HepG2 (cell line): ENCODE measurements around the gene LHFPL6. TPM values are rescaled to one million over a fixed set of nuclear protein-coding genes. Genes with fewer than 3 reads are reported as not detected.

ENCODE experiments used
- ATAC-seq: fragments of 200-7000 bp; cut with Tn5 transposase; 3 replicates; pipeline ENCODE4 v1.9.1; 2020; ENCODE audit warnings: mild to moderate bottlenecking, moderate library complexity
- BruUV-seq: library from RNA; stranded (reverse); fragments of 400-500 nt; replicated peaks from 2 replicates; lab custom pipeline; 2021; lab: Mats Ljungman, UMichigan
- CTCF ChIA-PET: fragments of 300-600 bp; formaldehyde crosslinking; extraction: SDS; loops from one replicate; lab custom pipeline; 2021; ENCODE audit warnings: low total read pairs, inconsistent platforms, low intra/inter-chr PET ratio; lab: Yijun Ruan, JAX
- POLR2A ChIA-PET: fragments of 350-600 bp; sonication (Branson Sonifier 250); formaldehyde crosslinking; loops from one replicate; lab custom pipeline; 2020; ENCODE audit warnings: antibody characterized with exemption, inconsistent platforms; lab: Yijun Ruan, JAX
- DNase-seq: peaks from one replicate; pipeline ENCODE4 v3.0.0-alpha.2; 2015; ENCODE audit warnings: low spot score
- FAIRE-seq: peaks from 3 replicates; lab custom pipeline; 2011; peaks lifted over from hg19 to GRCh38; lab: Jason Lieb, UNC
- H2AFZ ChIP-seq: one replicate; pipeline ENCODE4 v1.6.1; 2011; ENCODE audit warnings: low read length, inconsistent platforms
- H3K27ac ChIP-seq: fragments of 300-600 bp; 3 replicates; pipeline ENCODE4 v1.8.0; 2011; ENCODE audit warnings: mixed run types, mild to moderate bottlenecking, mixed read lengths, low read length, inconsistent platforms; ENCODE audit not compliant: insufficient read depth; ENCODE audit errors: extremely low read length
- H3K27me3 ChIP-seq, 2 experiments: fragments of 200-600 bp in 1 of 2; 2 replicates in 1 of 2; 3 replicates in 1 of 2; pipeline versions ENCODE4 v1.6.0 to v1.8.0; 2011; ENCODE audit warnings: low read length in 2 of 2, mild to moderate bottlenecking in 2 of 2, moderate library complexity in 2 of 2, inconsistent platforms in 1 of 2; ENCODE audit not compliant: insufficient read depth in 2 of 2, control insufficient read depth in 1 of 2
- H3K36me3 ChIP-seq, 2 experiments: fragments of 200-600 bp in 1 of 2; replicated peaks in 1 of 2; 2 replicates in 1 of 2; 3 replicates in 1 of 2; pipeline versions ENCODE4 v1.5.1 to v1.8.0; 2011; ENCODE audit warnings: low read length in 2 of 2, inconsistent platforms in 1 of 2; ENCODE audit not compliant: insufficient read depth in 2 of 2, control insufficient read depth in 1 of 2
- H3K4me1 ChIP-seq: 2 replicates; pipeline ENCODE4 v1.5.1; 2012; ENCODE audit warnings: low read length, inconsistent platforms; ENCODE audit not compliant: insufficient read depth
- H3K4me2 ChIP-seq: 2 replicates; pipeline ENCODE4 v1.6.0; 2011; ENCODE audit warnings: low read depth, low read length, inconsistent platforms
- H3K4me3 ChIP-seq, 3 experiments: fragments of 200-600 bp in 1 of 3; sonication (generic), shearing (Covaris generic) in 1 of 3; replicated peaks in 1 of 3; 2 replicates each; pipeline ENCODE4 v1.5.1; 2011 to 2016; ENCODE audit warnings: low read length in 3 of 3, inconsistent platforms in 2 of 3, low read depth in 2 of 3, mild to moderate bottlenecking in 2 of 3, control low read depth in 1 of 3, mixed read lengths in 1 of 3; ENCODE audit not compliant: insufficient read depth in 1 of 3
- H3K79me2 ChIP-seq: one replicate; pipeline ENCODE4 v1.6.1; 2011; ENCODE audit warnings: low read length, inconsistent platforms; ENCODE audit not compliant: insufficient read depth
- H3K9ac ChIP-seq: 2 replicates; pipeline ENCODE4 v1.6.0; 2011; ENCODE audit warnings: mild to moderate bottlenecking, low read depth, low read length, inconsistent platforms; ENCODE audit not compliant: insufficient read depth
- H3K9me3 ChIP-seq: 2 replicates; pipeline ENCODE4 v1.5.1; 2012; ENCODE audit warnings: mild to moderate bottlenecking, low read length
- H4K20me1 ChIP-seq: 2 replicates; pipeline ENCODE4 v1.6.0; 2011; ENCODE audit warnings: inconsistent platforms, mild to moderate bottlenecking, low read length, moderate library complexity; ENCODE audit not compliant: insufficient read depth
- GABPB1 ChIP-seq: IDR thresholded peaks from 2 replicates; pipeline ENCODE4 v1.6.1; 2016; ENCODE audit warnings: mild to moderate bottlenecking, missing genetic modification reagents, moderate library complexity, missing compliant biosample characterization
- HNF4A ChIP-seq: sonication (generic); formaldehyde crosslinking; IDR thresholded peaks from 2 replicates; pipeline ENCODE4 v1.4.0; 2020; ENCODE audit warnings: missing genetic modification reagents
- NCOR1 ChIP-seq: fragments of 200-600 bp; sonication (generic); IDR thresholded peaks from 2 replicates; pipeline ENCODE4 v1.7.0; 2017; ENCODE audit warnings: antibody characterized with exemption, low read length, borderline replicate concordance
- WGBS: methylation state at CpG from one replicate; pipeline ENCODE4 v1.1.6; 2017; ENCODE audit warnings: low lambda C conversion rate; 5-methylcytosine and 5-hydroxymethylcytosine counted together
- in situ Hi-C: cut with HindIII; loops from 2 replicates; pipeline ENCODE4 v1.10.0; 2017; ENCODE audit warnings: low pct_unique_long_range_greater_than_20kb; ENCODE audit not compliant: extremely low pct_ligation_motif_present
- intact Hi-C: fragments of 100-400 bp; cut with micrococcal nuclease; formaldehyde crosslinking; loops from one replicate; pipeline ENCODE4 v1.10.0; 2022; ENCODE audit not compliant: unreplicated experiment
- polyA plus RNA-seq, 8 experiments: library from polyadenylated mRNA; depleted of rRNA in 3 of 8; stranded (reverse) in 7 of 8; unstranded in 1 of 8; fragments of >200 nt; fragmentation: Illumina TruSeq in 4 of 8; extraction: Trizol in 4 of 8; gene quantifications; 2 replicates each; pipeline versions ENCODE4 v1.2.1 to v1.2.3, GENCODE V29; 2011 to 2016; ENCODE audit warnings: low read depth in 4 of 8, missing spikeins in 1 of 8, mixed read lengths in 1 of 8; ENCODE audit not compliant: insufficient read depth in 1 of 8
- total RNA-seq, 5 experiments: library from RNA; depleted of rRNA; stranded (reverse); fragments of >200 nt; fragmentation: Illumina TruSeq; extraction: Trizol; gene quantifications; 2 replicates each; pipeline ENCODE4 v1.2.3, GENCODE V29; 2016; ENCODE audit warnings: low read depth in 1 of 5
- TF ChIP-seq, protein P1 (sequence below): sonication (generic); formaldehyde crosslinking; IDR thresholded peaks from 2 replicates; pipeline ENCODE4 v1.4.0; 2020; ENCODE audit warnings: missing genetic modification reagents, borderline replicate concordance

The LHFPL6 gene
- total and polyA plus RNA-seq, 2 of the 13 experiments (the other 11 are each of a cell fraction or from before 2014, with no cell fraction given), result not detected

GRCh38 chr13:39499604-39500003, 103.4 kb downstream of the LHFPL6 start:
- CTCF ChIA-PET, result no interaction called here
- intact Hi-C loops, result no loop called here
- no peak for ATAC-seq

DNA sequence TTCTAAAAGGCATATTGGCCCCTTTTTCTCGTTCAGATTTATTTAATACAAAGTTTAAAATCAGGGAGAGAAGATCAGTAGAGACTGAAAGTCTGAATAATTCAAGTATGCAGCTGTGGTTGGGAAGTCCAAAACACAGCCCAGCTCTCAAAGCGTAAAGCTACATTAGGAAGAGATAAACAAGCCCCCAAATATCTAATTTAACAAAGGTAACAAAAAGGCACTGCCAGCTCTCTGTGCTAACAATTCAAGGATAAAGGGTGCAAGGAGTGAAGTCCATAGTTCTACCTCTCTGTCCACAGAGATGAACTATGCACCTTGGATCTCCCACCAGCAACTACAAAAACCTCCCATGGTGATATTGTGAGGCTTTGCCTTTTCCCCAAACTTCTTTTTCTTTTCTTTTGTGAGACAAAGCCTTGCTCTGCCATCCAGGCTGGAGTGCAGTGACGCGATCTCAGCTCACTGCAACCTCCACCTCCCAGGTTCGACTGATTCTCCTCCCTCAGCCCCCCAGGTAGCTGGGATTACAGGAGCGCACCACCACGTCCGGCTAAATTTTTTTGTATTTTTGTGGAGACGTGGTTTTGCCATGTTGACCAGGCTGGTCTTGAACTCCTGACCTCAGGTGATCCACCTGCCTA, 104.4 kb downstream of the LHFPL6 start:
- in situ Hi-C loops, result no loop called here
- no peaks in the 10 kb centered on the region for H4K20me1 ChIP-seq
- no peak for FAIRE-seq
- CTCF ChIA-PET, result no interaction called here
- no peaks in the 10 kb centered on the region for H3K9me3 ChIP-seq
- H3K9ac ChIP-seq, result no peak overlapping the region
- intact Hi-C loops, result no loop called here
- no peak for ATAC-seq
- peak; percentile 34; the same call in 1 of the 2 replicates for TF ChIP-seq NCOR1
- TF ChIP-seq HNF4A, result peak; percentile 38; the same call in 1 of the 2 replicates
- no peak for TF ChIP-seq GABPB1 (CRISPR knock-in tag)
- no TSS peak for BruUV-seq
- no peak overlapping the region for H2AFZ ChIP-seq
- no peaks in the 10 kb centered on the region for H3K79me2 ChIP-seq
- no peak overlapping the region for H3K4me3 ChIP-seq
- no peaks in the 10 kb centered on the region for H3K27me3 ChIP-seq
- no peaks in the 10 kb centered on the region for H3K36me3 ChIP-seq
- 66% methylated on average over 9 of the region's 9 CpGs for WGBS
- H3K4me2 ChIP-seq, result no peak overlapping the region
- no peak for DNase-seq
- H3K27ac ChIP-seq, result no peak overlapping the region
- peaks cover 8% of the 10 kb centered on the region; the same call in 1 of the 2 replicates for H3K4me1 ChIP-seq
- POLR2A ChIA-PET, result no interaction called here

More at GRCh38 chr13:39499604-39500003, 103.4 kb downstream of the LHFPL6 start:
- Histone ChIP-seq H3K4me1 (peaks cover 8% of the 10 kb centered on the region; the same call in 1 of the 2 replicates), H4K20me1 (no peaks in the 10 kb centered on the region), H3K79me2 (no peaks in the 10 kb centered on the region), H2AFZ (no peak overlapping the region), H3K36me3 (no peaks in the 10 kb centered on the region), H3K9ac (no peak overlapping the region), H3K27me3 (no peaks in the 10 kb centered on the region), H3K4me3 (no peak overlapping the region), H3K4me2 (no peak overlapping the region), H3K27ac (no peak overlapping the region), H3K9me3 (no peaks in the 10 kb centered on the region)
- BruUV-seq, result no TSS peak
- TF ChIP-seq, protein P1, sequence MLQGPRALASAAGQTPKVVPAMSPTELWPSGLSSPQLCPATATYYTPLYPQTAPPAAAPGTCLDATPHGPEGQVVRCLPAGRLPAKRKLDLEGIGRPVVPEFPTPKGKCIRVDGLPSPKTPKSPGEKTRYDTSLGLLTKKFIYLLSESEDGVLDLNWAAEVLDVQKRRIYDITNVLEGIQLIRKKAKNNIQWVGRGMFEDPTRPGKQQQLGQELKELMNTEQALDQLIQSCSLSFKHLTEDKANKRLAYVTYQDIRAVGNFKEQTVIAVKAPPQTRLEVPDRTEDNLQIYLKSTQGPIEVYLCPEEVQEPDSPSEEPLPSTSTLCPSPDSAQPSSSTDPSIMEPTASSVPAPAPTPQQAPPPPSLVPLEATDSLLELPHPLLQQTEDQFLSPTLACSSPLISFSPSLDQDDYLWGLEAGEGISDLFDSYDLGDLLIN, result no peak
- DNase-seq, result no peak
- POLR2A ChIA-PET, result no interaction called here
- in situ Hi-C loops, result no loop called here
- WGBS, result 26% methylated on average over 3 of the region's 3 CpGs
- no peak for FAIRE-seq
